NCI-H1694 (cell line): ENCODE measurements around the gene PRDM2.

ENCODE experiments used
- DNase-seq: peaks from one replicate; lab custom pipeline; 2025; lab: John Stamatoyannopoulos, UW

PRDM2 gene

GRCh38 chr1:13732971-13733667 is 33.1 kb downstream of the PRDM2 start:
- no peak for DNase-seq

GRCh38 chr1:13733711-13734110 is 33.7 kb downstream of the PRDM2 start:
- no peak for DNase-seq

GRCh38 chr1:13735168-13735930 is 35.4 kb downstream of the PRDM2 start:
- DNase-seq = no peak

- DNase-seq = no peak
Measured at GRCh38 chr1:13737398-13737797, 37.4 kb downstream of the PRDM2 start.

- no peak for DNase-seq
Measured at GRCh38 chr1:13746342-13746741, 46.4 kb downstream of the PRDM2 start.

- peak; percentile 67 for DNase-seq
Measured at GRCh38 chr1:13748610-13749505, 48.9 kb downstream of the PRDM2 start.

- DNase-seq = no peak
Measured at GRCh38 chr1:13749543-13750341, 49.8 kb downstream of the PRDM2 start.

GRCh38 chr1:13751458-13751871 is 51.5 kb downstream of the PRDM2 start:
- no peak for DNase-seq

- no peak for DNase-seq
Measured at GRCh38 chr1:13751985-13752384, 52.0 kb downstream of the PRDM2 start.

- DNase-seq = no peak
Measured at GRCh38 chr1:13752852-13753251, 52.9 kb downstream of the PRDM2 start.

- no peak for DNase-seq
Measured at GRCh38 chr1:13753636-13754402, 53.8 kb downstream of the PRDM2 start.

GRCh38 chr1:13754510-13755103 is 54.6 kb downstream of the PRDM2 start:
- no peak for DNase-seq

GRCh38 chr1:13756557-13757315 is 56.7 kb downstream of the PRDM2 start:
- DNase-seq = no peak

- no peak for DNase-seq
Measured at GRCh38 chr1:13757693-13758092, 57.7 kb downstream of the PRDM2 start.

- DNase-seq = no peak
Measured at GRCh38 chr1:13759072-13759471, 59.1 kb downstream of the PRDM2 start.

- DNase-seq = no peak
Measured at GRCh38 chr1:13760340-13760739, 60.4 kb downstream of the PRDM2 start.

GRCh38 chr1:13760921-13761320 is 60.9 kb downstream of the PRDM2 start:
- DNase-seq = no peak

GRCh38 chr1:13761883-13762282 is 61.9 kb downstream of the PRDM2 start:
- no peak for DNase-seq

GRCh38 chr1:13762642-13763041 is 62.7 kb downstream of the PRDM2 start:
- no peak for DNase-seq

GRCh38 chr1:13763222-13763621 is 63.2 kb downstream of the PRDM2 start:
- DNase-seq = no peak
